K562 (cell line): ENCODE results near the gene VWA3A. TPM values are rescaled to one million over a fixed set of nuclear protein-coding genes. Genes with fewer than 3 reads are reported as not detected.
A peak's percentile ranks its signal among the peaks of the same experiment; 100 is the strongest.

ENCODE experiments used
- ARID3A ChIP-seq: IDR thresholded peaks from 2 replicates; pipeline ENCODE4 v1.6.1; 2012; ENCODE audit warnings: low read depth, low read length, improper control_type of control experiment, borderline replicate concordance
- ASH1L ChIP-seq: fragments of 450-650 bp; IDR thresholded peaks from 2 replicates; pipeline ENCODE4 v1.6.1; 2018; ENCODE audit warnings: borderline replicate concordance, mild to moderate bottlenecking, low read depth; ENCODE audit not compliant: partially characterized antibody
- BRF1 ChIP-seq: IDR thresholded peaks from 3 replicates; pipeline ENCODE4 v1.6.1; 2011; ENCODE audit warnings: borderline replicate concordance, mild to moderate bottlenecking; ENCODE audit not compliant: insufficient read length; ENCODE audit errors: extremely low read depth
- CEBPG ChIP-seq, 3 experiments: fragments of 200-800 bp in 1 of 3; sonication (Bioruptor generic) in 1 of 3; sonication (generic) in 1 of 3; formaldehyde crosslinking in 1 of 3; IDR thresholded peaks in 2 of 3; conservative IDR thresholded peaks in 1 of 3; 2 replicates each; pipeline versions ENCODE4 v1.6.1 to v1.8.0; 2016 to 2022; ENCODE audit warnings: missing compliant biosample characterization in 2 of 3, missing genetic modification characterization in 2 of 3, mild to moderate bottlenecking in 1 of 3, missing genetic modification reagents in 1 of 3
- CREBBP ChIP-seq: IDR thresholded peaks from one replicate; pipeline ENCODE4 v1.6.1; 2012; ENCODE audit warnings: low read depth, mild to moderate bottlenecking, control low read depth, inconsistent platforms, low read length
- ELF2 ChIP-seq: fragments of 250-450 bp; sonication (Bioruptor Pico); IDR thresholded peaks from 2 replicates; pipeline ENCODE4 v1.5.0; 2021; ENCODE audit warnings: mild to moderate bottlenecking
- FOXP1 ChIP-seq: sonication (generic); formaldehyde crosslinking; IDR thresholded peaks from 2 replicates; pipeline ENCODE4 v1.8.0; 2022; ENCODE audit warnings: mild to moderate bottlenecking, missing genetic modification reagents
- GABPB1 ChIP-seq: sonication (generic); formaldehyde crosslinking; IDR thresholded peaks from 2 replicates; pipeline ENCODE4 v1.8.0; 2022; ENCODE audit warnings: mild to moderate bottlenecking, missing genetic modification reagents
- HDAC2 ChIP-seq: fragments of 450-650 bp; IDR thresholded peaks from 2 replicates; pipeline ENCODE4 v1.6.1; 2016; ENCODE audit warnings: mild to moderate bottlenecking
- ILF3 ChIP-seq: fragments of 450-650 bp; IDR thresholded peaks from 2 replicates; pipeline ENCODE4 v1.6.1; 2018; ENCODE audit warnings: antibody characterized with exemption, mild to moderate bottlenecking, moderate library complexity, borderline replicate concordance
- JUN ChIP-seq, 2 experiments: sonication (generic) in 1 of 2; formaldehyde crosslinking in 1 of 2; IDR thresholded peaks; 2 replicates each; pipeline versions ENCODE4 v1.6.1 to v1.8.0; 2012 to 2022; ENCODE audit warnings: borderline replicate concordance in 2 of 2, mild to moderate bottlenecking in 2 of 2, improper control_type of control experiment in 1 of 2, low read depth in 1 of 2, low read length in 1 of 2, missing genetic modification reagents in 1 of 2
- L3MBTL2 ChIP-seq: fragments of 450-650 bp; IDR thresholded peaks from 2 replicates; pipeline ENCODE4 v1.6.1; 2016; ENCODE audit warnings: mild to moderate bottlenecking, moderate library complexity
- MCM3 ChIP-seq: fragments of 450-650 bp; IDR thresholded peaks from 2 replicates; pipeline ENCODE4 v1.6.1; 2016
- NR2C2 ChIP-seq, 2 experiments: fragments of 200-800 bp in 1 of 2; sonication (Bioruptor generic) in 1 of 2; sonication (generic) in 1 of 2; formaldehyde crosslinking in 1 of 2; IDR thresholded peaks; 2 replicates each; pipeline versions ENCODE4 v1.6.1 to v1.8.0; 2016 to 2022; ENCODE audit warnings: mild to moderate bottlenecking in 1 of 2, missing compliant biosample characterization in 1 of 2, missing genetic modification characterization in 1 of 2, missing genetic modification reagents in 1 of 2
- POLR3A ChIP-seq: IDR thresholded peaks from 2 replicates; pipeline ENCODE4 v1.6.1; 2011; ENCODE audit warnings: borderline replicate concordance, mild to moderate bottlenecking, moderate library complexity; ENCODE audit not compliant: insufficient read length, insufficient read depth; ENCODE audit errors: extremely low read depth
- RAD21 ChIP-seq, 2 experiments: fragments of 250-450 bp in 1 of 2; fragments of 450-650 bp in 1 of 2; sonication (Bioruptor Pico) in 1 of 2; formaldehyde crosslinking in 1 of 2; IDR thresholded peaks in 1 of 2; conservative IDR thresholded peaks in 1 of 2; 2 replicates each; pipeline versions ENCODE4 v1.4.0 to v1.8.0; 2020 to 2022; ENCODE audit warnings: mild to moderate bottlenecking in 2 of 2, moderate library complexity in 1 of 2
- RBM34 ChIP-seq: fragments of 200-400 bp; formaldehyde crosslinking; IDR thresholded peaks from 2 replicates; pipeline ENCODE4 v1.6.1; 2018; ENCODE audit warnings: low read length, borderline replicate concordance; ENCODE audit not compliant: insufficient read depth
- SNIP1 ChIP-seq: fragments of 450-650 bp; IDR thresholded peaks from 2 replicates; pipeline ENCODE4 v1.7.1; 2017; ENCODE audit warnings: low read depth, mild to moderate bottlenecking
- TBP ChIP-seq: optimal IDR thresholded peaks from 2 replicates; pipeline ENCODE3; 2011; ENCODE audit warnings: low read depth, low read length, improper control_type of control experiment
- YY1 ChIP-seq, 3 experiments: IDR thresholded peaks; 2 replicates each; pipeline ENCODE4 v1.6.1; 2011; ENCODE audit warnings: low read length in 2 of 3, mild to moderate bottlenecking in 2 of 3, moderate library complexity in 2 of 3, borderline replicate concordance in 1 of 3, control low read depth in 1 of 3, low read depth in 1 of 3; ENCODE audit not compliant: insufficient read depth in 3 of 3, insufficient replicate concordance in 2 of 3, control insufficient read depth in 1 of 3, insufficient read length in 1 of 3; ENCODE audit errors: extremely low read depth in 1 of 3
- ZNF384 ChIP-seq: IDR thresholded peaks from 2 replicates; pipeline ENCODE4 v1.6.1; 2012; ENCODE audit warnings: low read depth, low read length, improper control_type of control experiment
- ZNF77 ChIP-seq: fragments of 250-450 bp; sonication (Bioruptor Pico); IDR thresholded peaks from 2 replicates; pipeline ENCODE4 v1.5.0; 2020
- polyA plus RNA-seq, 8 experiments: library from polyadenylated mRNA; depleted of rRNA in 4 of 8; stranded (reverse) in 5 of 8; unstranded in 3 of 8; fragments of >200 nt; fragmentation: Nextera tagmentation in 2 of 8; fragmentation: Illumina TruSeq in 1 of 8; extraction: Ambion mirVana in 2 of 8; extraction: Trizol in 1 of 8; gene quantifications; 2 replicates each; pipeline versions ENCODE4 v1.2.1 to v1.2.3, GENCODE V29; 2011 to 2014; ENCODE audit warnings: inconsistent platforms in 1 of 8, missing spikeins in 1 of 8
- total RNA-seq, 7 experiments: library from RNA; depleted of rRNA in 6 of 7; stranded (reverse); fragments of >200 nt in 6 of 7; fragmentation: Illumina TruSeq in 2 of 7; extraction: Trizol in 2 of 7; gene quantifications; 2 replicates each; pipeline versions ENCODE4 v1.2.1 to v1.2.3, GENCODE V29; 2011 to 2021; ENCODE audit warnings: low replicate concordance in 1 of 7

Gene VWA3A
- total and polyA plus RNA-seq, 9 of the 15 experiments (the other 6 are each of a cell fraction or from before 2014, with no cell fraction given): not detected

- TF ChIP-seq TBP (peak; percentile 100), YY1 (IDR thresholded peaks at IDR 0.05; ENCODE audit: borderline replicate concordance in 1 of 3, control insufficient read depth in 1 of 3, extremely low read depth in 1 of 3, insufficient read depth in 3 of 3, insufficient read length in 1 of 3, insufficient replicate concordance in 2 of 3, low read depth in 1 of 3, low read length in 2 of 3) (peak in 2 of 3 experiments; percentile 30 to 64), ZNF77 (CRISPR knock-in tag) (no peak), ASH1L (no peak), ARID3A (peak; percentile 78; the same call in 1 of the 2 replicates), HDAC2 (peak; percentile 72; the same call in 1 of the 2 replicates), NR2C2 (CRISPR knock-in tag; IDR thresholded peaks at IDR 0.05) (no peak), NR2C2 (tag; IDR thresholded peaks at IDR 0.05) (peak; percentile 34; the same call in 1 of the 2 replicates), RBM34 (no peak), GABPB1 (CRISPR knock-in tag) (peak; percentile 36; the same call in 1 of the 2 replicates), L3MBTL2 (peak; percentile 44; the same call in 1 of the 2 replicates), RAD21 (CRISPR knock-in tag; conservative IDR thresholded peaks at IDR 0.05 in 1 of 2, IDR thresholded peaks at IDR 0.05 in 1 of 2) (peak; percentile 88), FOXP1 (CRISPR knock-in tag) (peak; percentile 84; the same call in 1 of the 2 replicates), ZNF384 (no peak), CREBBP (no peak), MCM3 (no peak), SNIP1 (no peak), ELF2 (CRISPR knock-in tag) (no peak), JUN (IDR thresholded peaks at IDR 0.05; ENCODE audit: borderline replicate concordance, low read depth, low read length) (0 out of 2 replicates have a peak, but pooled peaks have one; percentile 4), JUN (CRISPR knock-in tag; IDR thresholded peaks at IDR 0.05; ENCODE audit: borderline replicate concordance) (peak; percentile 80; the same call in 1 of the 2 replicates), ILF3 (no peak), BRF1 (peak; percentile 98), POLR3A (peak; percentile 100), CEBPG (CRISPR knock-in tag; IDR thresholded peaks at IDR 0.05) (0 out of 2 replicates have a peak, but pooled peaks have one; percentile 15), CEBPG (tag; conservative IDR thresholded peaks at IDR 0.05 in 1 of 2, IDR thresholded peaks at IDR 0.05 in 1 of 2) (no peak; a peak in 1 of 4 replicates)
Observed at GRCh38 chr16:22195695-22196558, 103.6 kb downstream of the VWA3A start (continued).
